ENCODE data around the gene BRD8. TPM values are rescaled to one million over a fixed set of nuclear protein-coding genes. Genes with fewer than 3 reads are reported as not detected.
"Not testable (repeated sequence)": the region's sequence is repeated elsewhere in the genome, so short reads cannot be mapped to it uniquely, and the experiment has no call there.

Gene BRD8
- total and polyA plus RNA-seq, 12 donors, result 13.0 to 35.9 (median 22.7) TPM

DNA sequence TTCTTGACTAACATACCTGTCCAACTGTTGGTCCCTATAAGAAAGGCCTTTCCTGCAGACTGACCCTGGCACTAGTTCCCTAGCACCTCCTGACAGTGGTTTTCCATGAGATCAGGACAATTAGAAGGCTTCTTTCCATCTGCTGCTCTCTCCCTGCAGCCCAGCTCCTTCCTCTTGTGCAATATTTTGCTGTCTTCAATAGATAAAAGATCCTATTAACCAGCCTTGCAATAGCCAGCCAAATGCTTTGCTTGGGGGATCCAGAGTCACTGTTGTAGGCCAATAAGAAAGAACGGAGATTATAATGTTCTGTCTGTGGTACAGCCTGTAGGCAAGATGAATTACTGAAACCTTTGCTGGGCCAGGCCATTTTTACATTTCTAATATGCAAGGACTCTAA, 20.8 kb downstream of the BRD8 start:
- intact Hi-C loops (cut with DNase I), result no loop called here
- WGBS, 2 donors, result 89 to 98% methylated on average over 1 of the region's 1 CpG
- no peaks in the 10 kb centered on the region for H3K4me1 ChIP-seq
- H3K4me3 ChIP-seq, result no peak overlapping the region
- no peaks in the 10 kb centered on the region for H3K9me3 ChIP-seq
- TF ChIP-seq, protein P1, sequence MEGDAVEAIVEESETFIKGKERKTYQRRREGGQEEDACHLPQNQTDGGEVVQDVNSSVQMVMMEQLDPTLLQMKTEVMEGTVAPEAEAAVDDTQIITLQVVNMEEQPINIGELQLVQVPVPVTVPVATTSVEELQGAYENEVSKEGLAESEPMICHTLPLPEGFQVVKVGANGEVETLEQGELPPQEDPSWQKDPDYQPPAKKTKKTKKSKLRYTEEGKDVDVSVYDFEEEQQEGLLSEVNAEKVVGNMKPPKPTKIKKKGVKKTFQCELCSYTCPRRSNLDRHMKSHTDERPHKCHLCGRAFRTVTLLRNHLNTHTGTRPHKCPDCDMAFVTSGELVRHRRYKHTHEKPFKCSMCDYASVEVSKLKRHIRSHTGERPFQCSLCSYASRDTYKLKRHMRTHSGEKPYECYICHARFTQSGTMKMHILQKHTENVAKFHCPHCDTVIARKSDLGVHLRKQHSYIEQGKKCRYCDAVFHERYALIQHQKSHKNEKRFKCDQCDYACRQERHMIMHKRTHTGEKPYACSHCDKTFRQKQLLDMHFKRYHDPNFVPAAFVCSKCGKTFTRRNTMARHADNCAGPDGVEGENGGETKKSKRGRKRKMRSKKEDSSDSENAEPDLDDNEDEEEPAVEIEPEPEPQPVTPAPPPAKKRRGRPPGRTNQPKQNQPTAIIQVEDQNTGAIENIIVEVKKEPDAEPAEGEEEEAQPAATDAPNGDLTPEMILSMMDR (IDR thresholded peaks at IDR 0.05), result no peak
- no peaks in the 10 kb centered on the region for H3K27me3 ChIP-seq
- peaks cover 0 to 70% (median 57%) of the 10 kb centered on the region in 9 donors for H3K36me3 ChIP-seq
- ATAC-seq (no peak), DNase-seq (no peak)
- H3K27ac ChIP-seq, result no peak overlapping the region

DNA sequence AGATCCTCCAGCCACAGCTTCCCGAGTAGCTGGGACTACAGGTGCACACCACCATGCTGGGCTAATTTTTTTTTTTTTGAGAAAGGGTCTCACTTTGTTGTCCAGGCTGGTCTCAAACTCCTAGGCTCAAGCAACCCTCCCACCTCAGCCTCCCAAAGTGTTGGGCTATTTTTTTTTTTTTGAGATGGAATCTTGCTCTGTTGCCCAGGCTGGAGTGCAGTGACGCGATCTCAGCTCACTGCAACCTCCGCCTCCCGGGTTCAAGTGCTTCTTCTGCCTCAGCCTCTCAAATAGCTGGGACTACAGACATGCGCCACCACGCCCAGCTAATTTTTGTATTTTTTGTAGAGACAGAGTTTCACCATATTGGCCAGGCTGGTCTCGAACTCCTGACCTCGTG, 22.5 kb downstream of the BRD8 start:
- H3K9me3 ChIP-seq; intact Hi-C loops (cut with DNase I); ATAC-seq; H3K27me3 ChIP-seq; H3K4me1 ChIP-seq; H3K4me3 ChIP-seq; H3K27ac ChIP-seq; DNase-seq: not testable (repeated sequence)
- H3K36me3 ChIP-seq, result peaks cover 0 to 54% (median 41%) of the 10 kb centered on the region in 9 donors
- WGBS, 2 donors, result 99% methylated on average over 9 of the region's 9 CpGs

DNA sequence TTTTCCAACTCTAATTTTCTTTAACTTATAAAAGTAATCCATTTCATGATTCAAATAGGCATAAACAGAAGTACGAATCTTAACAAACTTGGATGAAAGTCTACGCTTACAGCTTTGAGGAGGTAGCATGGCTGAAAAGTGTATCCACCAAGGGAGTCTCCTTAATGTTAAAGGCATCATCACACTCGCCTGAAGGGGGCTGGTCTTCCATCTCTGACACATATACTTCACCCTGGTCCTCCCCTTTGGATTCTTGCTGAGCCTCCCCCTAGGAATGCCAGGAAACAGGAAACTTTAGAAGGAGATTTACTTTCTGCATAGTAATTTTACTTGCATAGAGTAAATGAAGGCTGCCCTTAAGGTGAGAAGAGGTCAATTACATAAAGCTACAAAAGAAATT, 28.9 kb downstream of the BRD8 start:
- Histone ChIP-seq H3K27ac (no peak overlapping the region), H3K36me3 (no peaks in the 10 kb centered on the region), H3K4me3 (no peak overlapping the region), H3K4me1 (peaks cover 0 to 6% (median 0%) of the 10 kb centered on the region in 9 donors), H3K9me3 (no peaks in the 10 kb centered on the region), H3K27me3 (no peaks in the 10 kb centered on the region)
- ATAC-seq (no peak), DNase-seq (no peak)
- TF ChIP-seq, protein P1 (IDR thresholded peaks at IDR 0.05), result no peak
- 57 to 68% methylated on average over 3 of the region's 3 CpGs for WGBS, 2 donors
- intact Hi-C loops (cut with DNase I), result loop anchor here in 1 of 10 donors (10.0 kb wide), 1 partner anchor 505 kb away; no protein-coding TSS in a partner anchor

DNA sequence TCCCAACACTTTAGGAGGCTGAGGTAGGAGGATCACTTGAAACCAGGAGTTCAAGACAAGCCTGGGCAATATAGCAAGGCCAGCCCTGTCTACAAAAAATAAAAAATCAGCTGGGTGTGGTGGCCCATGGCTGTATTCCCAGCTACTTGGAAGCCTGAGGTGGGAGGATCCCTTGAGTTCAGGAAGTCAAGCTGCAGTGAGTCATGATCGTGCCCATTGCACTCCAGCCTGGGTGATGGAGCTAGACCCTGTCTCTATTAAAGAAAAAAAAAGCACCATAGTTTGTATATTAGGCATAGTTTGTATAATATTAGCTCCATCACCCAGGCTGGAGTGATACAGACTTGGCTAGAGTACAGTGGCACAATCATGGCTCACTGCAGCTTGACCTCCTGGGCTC, 29.6 kb downstream of the BRD8 start:
- Histone ChIP-seq H3K36me3 (no peaks in the 10 kb centered on the region), H3K27ac (no peak overlapping the region), H3K9me3 (no peaks in the 10 kb centered on the region), H3K27me3 (no peaks in the 10 kb centered on the region), H3K4me3 (no peak overlapping the region), H3K4me1 (peaks cover 0 to 6% (median 0%) of the 10 kb centered on the region in 9 donors)
- ATAC-seq (peak in 7 of 8 donors; percentile 71 to 82 (median 77)), DNase-seq (peak in 1 of 2 donors; percentile 40)
- TF ChIP-seq, protein P1 (IDR thresholded peaks at IDR 0.05), result no peak
- 33 to 38% methylated on average over 1 of the region's 1 CpG for WGBS, 2 donors
- intact Hi-C loops (cut with DNase I), result loop anchor here in 1 of 10 donors (10.0 kb wide), 1 partner anchor 504 kb away; no protein-coding TSS in a partner anchor

DNA sequence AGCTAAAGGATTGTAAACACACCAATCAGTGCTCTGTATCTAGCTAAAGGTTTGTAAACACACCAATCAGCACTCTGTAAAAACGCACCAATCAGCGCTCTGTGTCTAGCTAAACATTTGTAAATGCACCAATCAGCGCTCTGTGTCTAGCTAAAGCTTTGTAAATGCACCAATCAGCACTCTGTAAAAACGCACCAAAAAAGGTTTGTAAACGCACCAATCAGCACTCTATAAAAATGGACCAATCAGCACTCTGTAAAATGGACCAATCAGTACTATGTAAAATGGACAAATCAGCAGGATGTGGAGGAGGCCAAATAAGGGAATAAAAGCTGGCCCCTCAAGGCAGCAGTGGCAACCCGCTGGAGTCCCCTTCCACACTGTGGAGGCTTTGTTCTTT, 34.9 kb downstream of the BRD8 start:
- intact Hi-C loops (cut with DNase I), result loop anchor here in 1 of 10 donors (10.0 kb wide), 1 partner anchor 499 kb away; no protein-coding TSS in a partner anchor
- H3K9me3 ChIP-seq, ATAC-seq, H3K27ac ChIP-seq, DNase-seq, H3K4me3 ChIP-seq, H3K36me3 ChIP-seq: not testable (repeated sequence)
- H3K4me1 ChIP-seq, result peaks cover 0 to 12% (median 0%) of the 10 kb centered on the region in 9 donors
- H3K27me3 ChIP-seq, result peaks cover 0 to 32% (median 0%) of the 10 kb centered on the region in 7 donors
- 86 to 93% methylated on average over 6 of the region's 6 CpGs for WGBS, 2 donors
